A673 (cell line): ENCODE data around the gene COPA.

Source experiments
- EZH2 ChIP-seq: fragments of 200-600 bp; sonication (generic); IDR thresholded peaks from 2 replicates; pipeline ENCODE4 v1.6.1; 2017; ENCODE audit warnings: borderline replicate concordance, low read depth, mild to moderate bottlenecking, mixed read lengths, antibody characterized with exemption, low read length; ENCODE audit not compliant: poor library complexity, severe bottlenecking
- TF ChIP-seq, protein P1 (sequence below): fragments of 300-800, 200-600 bp; sonication (generic); conservative IDR thresholded peaks from 2 replicates; pipeline ENCODE4 v1.5.1; 2017; ENCODE audit warnings: low read depth, mild to moderate bottlenecking, antibody characterized with exemption, low read length, moderate library complexity, mixed read lengths

DNA sequence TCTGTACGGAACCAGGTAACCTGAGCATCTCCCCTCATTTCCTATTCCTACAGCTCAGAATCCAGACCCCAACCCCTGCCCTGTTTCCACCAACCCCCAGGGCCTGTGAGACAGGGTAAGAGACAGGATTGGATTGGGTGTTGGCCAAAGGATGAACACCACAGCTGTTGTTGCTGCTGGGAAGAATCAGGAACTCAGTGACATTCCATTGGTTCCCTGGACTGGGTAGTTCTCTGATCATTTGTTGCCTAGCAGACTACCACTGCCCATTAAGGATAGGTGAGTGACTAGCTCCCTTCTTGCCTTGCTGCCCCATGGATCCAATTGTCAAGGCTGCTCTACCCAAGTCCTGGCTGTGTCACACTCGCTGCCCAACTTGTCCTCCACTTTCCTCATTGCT lies 10.2 kb upstream of the COPA start:
- TF ChIP-seq, protein P1, sequence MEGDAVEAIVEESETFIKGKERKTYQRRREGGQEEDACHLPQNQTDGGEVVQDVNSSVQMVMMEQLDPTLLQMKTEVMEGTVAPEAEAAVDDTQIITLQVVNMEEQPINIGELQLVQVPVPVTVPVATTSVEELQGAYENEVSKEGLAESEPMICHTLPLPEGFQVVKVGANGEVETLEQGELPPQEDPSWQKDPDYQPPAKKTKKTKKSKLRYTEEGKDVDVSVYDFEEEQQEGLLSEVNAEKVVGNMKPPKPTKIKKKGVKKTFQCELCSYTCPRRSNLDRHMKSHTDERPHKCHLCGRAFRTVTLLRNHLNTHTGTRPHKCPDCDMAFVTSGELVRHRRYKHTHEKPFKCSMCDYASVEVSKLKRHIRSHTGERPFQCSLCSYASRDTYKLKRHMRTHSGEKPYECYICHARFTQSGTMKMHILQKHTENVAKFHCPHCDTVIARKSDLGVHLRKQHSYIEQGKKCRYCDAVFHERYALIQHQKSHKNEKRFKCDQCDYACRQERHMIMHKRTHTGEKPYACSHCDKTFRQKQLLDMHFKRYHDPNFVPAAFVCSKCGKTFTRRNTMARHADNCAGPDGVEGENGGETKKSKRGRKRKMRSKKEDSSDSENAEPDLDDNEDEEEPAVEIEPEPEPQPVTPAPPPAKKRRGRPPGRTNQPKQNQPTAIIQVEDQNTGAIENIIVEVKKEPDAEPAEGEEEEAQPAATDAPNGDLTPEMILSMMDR = no peak
- no peak for TF ChIP-seq EZH2
